Measurements from ENCODE around the gene CLMP. TPM values are rescaled to one million over a fixed set of nuclear protein-coding genes. Genes with fewer than 3 reads are reported as not detected.
"Not testable (repeated sequence)": the region's sequence is repeated elsewhere in the genome, so short reads cannot be mapped to it uniquely, and the experiment has no call there.

Gene CLMP
- polyA plus RNA-seq, 4 donors = 28.1 to 85.7 (median 40.0) TPM

DNA sequence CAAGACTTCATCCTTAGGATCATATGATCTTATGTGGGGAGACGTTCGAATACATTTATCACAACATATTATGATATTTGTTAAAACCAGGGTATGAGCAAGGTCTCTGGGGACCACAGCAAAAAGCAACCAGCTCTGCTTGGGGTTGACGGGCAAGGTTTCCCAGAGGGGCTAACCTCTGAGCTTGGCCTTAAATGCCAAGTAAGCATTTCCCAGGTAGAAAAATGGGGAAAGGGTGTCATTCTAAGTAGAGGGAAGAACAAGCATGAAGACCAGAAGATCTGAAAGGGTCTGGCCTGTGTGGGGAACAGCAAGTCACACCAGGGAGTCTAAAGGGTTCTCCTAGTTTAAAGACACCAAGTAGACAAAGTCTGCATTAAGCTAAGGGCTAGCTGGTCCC is 24.1 kb downstream of the CLMP start:
- no peak for DNase-seq (ENCODE audit: low read depth in 4 of 4, low spot score in 3 of 4)

DNA sequence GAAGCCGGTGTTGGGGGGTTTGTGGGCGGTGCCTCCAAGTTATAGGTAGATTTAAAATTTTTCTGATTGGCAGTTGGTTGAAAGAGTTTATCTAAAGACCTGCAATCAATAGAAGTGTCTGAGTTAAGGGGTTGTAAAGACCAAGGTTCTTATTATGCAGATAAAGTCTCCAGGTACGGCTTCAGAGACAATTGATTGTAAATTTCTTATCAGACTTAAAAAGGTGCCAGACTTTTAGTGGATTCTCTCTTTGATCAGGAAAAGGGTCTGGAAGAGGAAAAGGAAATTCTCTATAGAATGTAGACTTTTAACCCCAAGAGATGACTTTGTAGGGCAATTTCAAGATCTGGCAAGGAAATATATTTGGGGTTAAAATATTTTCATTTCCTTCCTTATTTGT is 25.2 kb downstream of the CLMP start:
- DNase-seq (ENCODE audit: low read depth in 4 of 4, low spot score in 3 of 4) = no peak

DNA sequence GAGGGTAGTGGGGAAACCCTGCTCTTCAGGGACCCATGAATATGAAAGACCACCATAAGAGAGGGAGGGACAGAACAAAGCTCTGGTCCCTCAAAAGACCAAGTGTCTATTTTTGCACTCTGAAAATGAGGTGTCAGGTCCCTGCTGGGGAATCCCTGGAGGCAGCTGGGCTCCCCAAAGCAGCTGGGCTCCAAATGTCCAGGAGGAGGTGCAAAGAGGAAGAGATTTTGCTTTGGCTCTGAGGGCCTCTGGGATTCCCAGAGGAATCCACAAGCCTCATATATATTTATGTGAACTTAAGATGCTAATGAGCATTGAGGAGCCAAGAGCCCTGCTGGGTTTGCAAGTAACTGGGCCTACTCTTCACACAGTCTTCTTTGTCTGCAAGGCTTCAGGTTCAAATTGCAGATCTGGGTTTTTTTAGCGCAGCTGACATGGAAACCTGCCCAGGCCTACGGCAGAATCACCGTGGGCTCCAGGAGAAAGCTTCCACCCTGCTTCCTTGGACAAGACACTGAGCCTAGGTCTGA is 26.0 kb downstream of the CLMP start:
- no peak for DNase-seq (ENCODE audit: low read depth in 4 of 4, low spot score in 3 of 4)

GRCh38 chr11:123168241-123168640 is 26.8 kb downstream of the CLMP start:
- DNase-seq (ENCODE audit: low read depth in 4 of 4, low spot score in 3 of 4) = no peak

GRCh38 chr11:123166071-123166559 is 28.9 kb downstream of the CLMP start:
- DNase-seq (ENCODE audit: low read depth in 4 of 4, low spot score in 3 of 4) = no peak

DNA sequence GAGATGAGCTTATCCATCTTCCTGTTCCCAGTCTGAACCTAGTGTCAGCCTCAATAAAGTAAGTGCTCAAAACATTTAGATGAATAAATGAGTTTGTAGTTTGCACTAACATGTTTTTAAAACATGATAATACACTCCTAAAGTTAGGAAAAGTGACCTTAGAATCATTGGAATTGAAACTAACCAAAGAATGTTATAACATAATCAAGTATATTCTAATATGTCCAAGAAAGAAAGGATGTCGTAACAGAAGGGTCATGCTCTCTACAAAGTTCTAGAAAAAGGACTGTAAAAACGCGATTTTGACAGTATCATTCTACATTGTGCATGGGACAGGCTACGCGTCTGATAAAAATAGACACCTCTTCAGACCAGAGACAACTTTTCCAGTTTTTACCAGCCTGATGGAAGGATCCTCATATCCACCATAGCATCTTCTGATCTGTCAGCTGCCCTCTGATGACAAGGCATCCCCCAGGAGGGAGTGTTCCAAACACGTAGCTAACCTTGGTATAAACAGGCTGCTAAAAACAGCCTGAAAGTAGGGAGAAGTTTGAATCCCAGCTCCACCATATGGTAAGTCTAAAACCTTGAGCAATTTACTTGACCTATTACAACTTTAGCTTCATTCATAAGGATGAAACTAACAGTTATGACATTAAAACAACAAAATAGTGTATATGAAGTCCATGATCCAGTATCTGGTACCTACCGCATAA is 30.2 kb downstream of the CLMP start:
- DNase-seq (ENCODE audit: low read depth in 4 of 4, low spot score in 3 of 4) = no peak

GRCh38 chr11:123163621-123164020 is 31.4 kb downstream of the CLMP start:
- DNase-seq (ENCODE audit: low read depth in 4 of 4, low spot score in 3 of 4) = no peak

GRCh38 chr11:123161376-123162030 is 33.5 kb downstream of the CLMP start:
- DNase-seq (ENCODE audit: low read depth in 4 of 4, low spot score in 3 of 4) = no peak

DNA sequence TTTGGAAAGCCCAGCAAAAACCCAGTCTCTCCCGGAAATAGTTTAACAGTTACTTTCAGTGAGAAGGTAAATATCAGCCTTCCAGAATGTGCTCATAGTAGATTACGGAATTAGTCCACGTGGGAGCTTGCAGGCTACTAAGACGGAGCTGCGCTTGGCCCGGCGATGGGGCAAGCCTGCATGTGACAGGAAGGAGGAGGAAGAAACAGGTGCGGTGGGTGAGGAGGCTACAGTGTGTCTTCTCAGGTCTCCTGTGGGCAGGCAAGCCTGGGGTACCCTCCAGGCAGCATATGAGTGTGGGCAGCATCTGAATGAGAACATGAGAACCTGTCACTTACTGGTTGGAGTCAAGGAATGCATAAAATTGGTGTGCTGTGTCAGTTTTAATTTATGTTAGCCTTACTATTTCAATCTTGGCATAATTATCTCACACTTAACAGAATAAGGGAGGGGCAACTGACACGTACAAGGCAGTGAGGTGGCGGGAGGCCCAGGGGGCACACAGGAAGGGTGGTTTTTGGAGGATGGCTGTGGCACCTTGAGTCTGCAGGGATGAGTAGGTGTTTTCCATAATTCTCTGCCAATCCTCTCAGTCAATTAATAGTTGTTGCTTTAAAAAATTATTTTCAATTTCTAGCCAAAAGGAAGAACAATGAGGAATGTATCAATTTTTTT is 35.7 kb downstream of the CLMP start:
- no peak for DNase-seq (ENCODE audit: low read depth in 4 of 4, low spot score in 3 of 4)

- no peak for DNase-seq (ENCODE audit: low read depth in 4 of 4, low spot score in 3 of 4)
Observed at GRCh38 chr11:123158033-123159003, 36.7 kb downstream of the CLMP start.

- no peak for DNase-seq (ENCODE audit: low read depth in 4 of 4, low spot score in 3 of 4)
Observed at GRCh38 chr11:123152951-123153350, 42.1 kb downstream of the CLMP start.

- not testable (repeated sequence) for DNase-seq (ENCODE audit: low read depth in 4 of 4, low spot score in 3 of 4)
Observed at GRCh38 chr11:123152346-123152745, 42.7 kb downstream of the CLMP start.

- DNase-seq (ENCODE audit: low read depth in 4 of 4, low spot score in 3 of 4) = no peak
Observed at GRCh38 chr11:123151796-123152195, 43.3 kb downstream of the CLMP start.

DNA sequence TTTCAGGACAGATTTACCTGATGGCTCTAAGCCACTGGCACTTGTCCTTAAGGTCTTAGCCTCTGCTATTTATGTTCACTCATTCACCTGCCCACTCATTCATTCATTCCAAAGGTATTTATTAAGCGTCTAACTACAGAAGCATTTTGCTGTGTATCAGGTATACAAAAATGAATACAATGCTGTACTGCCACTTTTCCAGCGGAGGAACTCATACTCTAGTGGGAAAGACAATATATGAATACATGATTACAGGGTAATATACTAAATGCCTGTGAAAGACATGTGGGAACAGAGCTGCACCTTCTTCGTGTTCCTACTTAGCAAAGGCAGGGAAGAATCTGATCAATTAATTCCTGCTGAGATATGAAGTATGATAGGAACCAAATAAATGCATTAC is 43.7 kb downstream of the CLMP start:
- no peak for DNase-seq (ENCODE audit: low read depth in 4 of 4, low spot score in 3 of 4)

DNA sequence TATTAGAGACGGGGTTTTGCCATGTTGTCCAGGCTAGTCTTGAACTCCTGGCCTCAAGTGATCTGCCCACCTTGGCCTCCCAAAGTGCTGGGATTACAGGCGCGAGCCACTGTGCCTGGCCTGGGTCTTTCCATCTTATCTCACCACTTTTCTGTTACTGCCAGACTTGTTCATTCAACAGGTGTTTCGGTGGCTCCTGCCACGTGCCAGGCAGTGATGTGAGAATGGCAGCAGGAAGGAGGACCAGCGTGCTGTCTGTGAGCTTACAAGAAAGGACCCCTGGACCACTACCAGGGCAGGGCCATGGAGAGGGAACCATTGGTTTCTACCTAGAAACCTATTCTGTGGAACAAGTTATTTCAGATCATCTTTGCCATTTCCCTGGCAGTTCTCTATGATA is 44.2 kb downstream of the CLMP start:
- no peak for DNase-seq (ENCODE audit: low read depth in 4 of 4, low spot score in 3 of 4)

DNA sequence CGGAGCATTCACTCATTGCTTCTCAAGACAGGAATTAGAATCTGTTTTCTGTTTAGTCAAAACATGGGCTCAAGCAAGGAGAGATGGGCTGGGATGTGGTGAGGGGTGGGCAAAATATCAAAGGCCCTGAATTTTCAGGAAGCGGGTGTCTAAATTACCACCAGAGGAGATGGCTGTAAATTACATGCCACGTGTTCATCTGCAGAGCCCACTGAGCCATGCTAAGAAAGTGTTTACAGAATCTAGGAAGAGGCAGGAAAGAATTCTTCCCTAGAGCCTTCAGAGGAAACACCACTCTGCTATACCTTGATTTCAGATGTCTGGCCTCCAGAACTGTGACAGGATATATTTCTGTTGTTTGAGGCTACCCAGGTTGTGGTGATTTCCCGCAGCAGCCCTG is 46.1 kb downstream of the CLMP start:
- DNase-seq (ENCODE audit: low read depth in 4 of 4, low spot score in 3 of 4) = no peak

GRCh38 chr11:123145661-123146060 is 49.4 kb downstream of the CLMP start:
- DNase-seq (ENCODE audit: low read depth in 4 of 4, low spot score in 3 of 4) = no peak

- no peak for DNase-seq (ENCODE audit: low read depth in 4 of 4, low spot score in 3 of 4)
Observed at GRCh38 chr11:123145220-123145619, 49.8 kb downstream of the CLMP start.

GRCh38 chr11:123144707-123145106 is 50.3 kb downstream of the CLMP start:
- DNase-seq (ENCODE audit: low read depth in 4 of 4, low spot score in 3 of 4) = no peak

DNA sequence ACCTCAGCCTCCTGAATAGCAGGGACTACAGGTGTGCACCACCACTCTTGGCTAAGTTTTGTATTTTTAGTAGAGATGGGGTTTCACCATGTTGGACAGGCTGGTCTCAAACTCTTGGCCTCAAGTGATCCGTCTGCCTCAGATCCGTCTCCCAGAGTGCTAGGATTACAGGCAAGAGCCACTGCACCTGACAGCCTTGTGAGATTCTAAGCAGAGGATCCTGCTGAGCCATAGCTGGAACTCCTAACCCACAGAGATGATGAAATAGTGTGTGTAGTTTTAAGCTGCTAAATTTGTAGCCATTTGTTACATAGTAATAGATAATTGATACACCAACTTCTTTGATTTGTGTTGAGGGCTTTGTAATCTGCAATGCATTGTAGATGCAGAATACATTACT is 51.1 kb downstream of the CLMP start:
- DNase-seq (ENCODE audit: low read depth in 4 of 4, low spot score in 3 of 4) = no peak
